ENCODE results near the gene CTSZ.

CTSZ gene

DNA sequence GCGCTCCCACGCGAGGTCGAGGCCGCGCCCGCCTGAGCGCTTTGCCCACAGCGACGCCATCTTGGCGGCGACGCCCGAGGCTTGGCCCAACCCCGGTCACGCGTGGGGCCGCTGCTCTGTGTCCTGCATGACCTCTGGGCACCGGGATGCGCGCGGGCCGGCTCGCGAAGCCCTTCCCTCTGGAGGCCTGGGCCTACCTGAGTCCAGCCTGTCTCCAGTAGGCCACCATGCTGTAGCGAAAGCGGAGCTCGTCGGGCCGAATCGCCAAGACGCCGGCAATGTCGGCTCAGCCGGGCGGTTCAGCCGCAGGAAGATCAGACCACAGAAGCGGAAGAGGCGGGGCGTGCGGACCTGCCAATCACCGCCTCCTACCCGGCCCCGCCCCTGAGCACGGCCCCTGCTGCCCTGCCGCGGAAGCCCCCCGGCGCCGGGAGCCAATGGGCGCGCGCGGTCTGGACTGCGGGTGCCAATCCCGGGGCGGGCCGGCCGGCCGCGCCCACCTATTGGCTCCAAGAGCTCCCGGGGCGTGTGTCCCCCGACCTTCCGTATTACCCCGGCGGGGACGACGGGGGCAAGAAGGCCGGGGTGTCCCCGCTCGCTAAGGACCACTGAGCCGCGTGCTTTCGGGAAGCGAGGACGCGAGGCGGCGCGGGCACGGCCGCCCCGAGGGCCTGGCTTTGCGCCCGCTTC, 25.1 kb upstream of the CTSZ start, which contains the start of gene ATP5F1E:
TSS of gene ATP5F1E (minus strand) at position 313 of the 690 bp plus-strand sequence. CDS start at position 229, 84 bp downstream.
- in situ Hi-C loops (cut with MboI; ENCODE audit: low sequenced_read_pairs): no loop called here

DNA sequence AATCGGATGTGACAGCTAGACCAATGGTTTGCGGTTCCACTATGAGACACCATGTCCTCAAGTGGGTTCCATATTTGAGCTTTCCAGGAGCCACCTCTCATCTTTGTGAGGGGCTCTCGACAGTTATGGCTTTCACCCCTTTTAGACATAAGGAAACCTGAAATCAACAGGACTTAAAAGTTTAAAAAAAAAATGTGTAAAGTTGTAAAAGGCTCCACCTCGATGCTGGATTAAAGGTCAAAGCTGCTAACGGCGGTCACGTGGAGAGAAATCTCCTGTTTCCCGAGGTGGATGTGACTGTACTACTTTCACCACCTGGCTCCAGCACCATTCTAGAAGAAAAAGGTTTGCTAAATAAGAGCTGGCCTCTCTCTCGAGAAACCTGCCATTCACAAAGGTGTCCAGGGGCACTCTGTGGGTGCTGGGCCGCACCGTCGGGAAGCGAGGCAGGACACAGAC, 24.5 kb upstream of the CTSZ start:
- in situ Hi-C loops (cut with MboI; ENCODE audit: low sequenced_read_pairs): no loop called here

DNA sequence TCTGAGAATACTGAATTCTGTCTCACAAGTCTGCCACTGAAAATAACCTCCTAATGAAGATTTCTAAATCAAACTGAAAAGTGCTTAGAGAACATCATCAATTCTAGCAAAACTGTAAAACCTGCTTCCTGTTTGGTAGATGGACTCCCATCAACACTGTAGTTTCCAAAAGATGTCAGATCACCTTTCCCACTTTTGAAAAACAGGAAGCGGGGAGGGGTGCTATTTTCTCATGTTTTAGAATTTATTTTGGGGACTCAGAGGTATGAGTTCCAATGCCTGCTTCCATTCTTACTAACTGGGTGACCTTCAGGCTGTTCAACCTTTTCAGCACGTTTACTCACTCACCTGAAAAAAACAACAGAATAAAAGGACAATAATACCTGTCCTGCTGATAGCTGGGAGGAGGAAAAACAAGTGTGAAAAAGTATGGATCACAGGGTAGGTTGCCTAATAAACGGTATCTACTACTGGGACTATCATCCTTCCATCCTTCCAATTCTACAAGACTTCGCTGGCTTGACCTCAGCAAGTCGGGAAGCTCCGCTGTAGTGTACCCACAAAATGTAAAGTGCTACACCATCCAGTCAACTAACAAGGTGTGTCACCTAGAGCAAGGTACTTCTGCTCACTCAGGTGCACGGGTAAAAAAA, 24.0 kb upstream of the CTSZ start:
- in situ Hi-C loops (cut with MboI; ENCODE audit: low sequenced_read_pairs): no loop called here

DNA sequence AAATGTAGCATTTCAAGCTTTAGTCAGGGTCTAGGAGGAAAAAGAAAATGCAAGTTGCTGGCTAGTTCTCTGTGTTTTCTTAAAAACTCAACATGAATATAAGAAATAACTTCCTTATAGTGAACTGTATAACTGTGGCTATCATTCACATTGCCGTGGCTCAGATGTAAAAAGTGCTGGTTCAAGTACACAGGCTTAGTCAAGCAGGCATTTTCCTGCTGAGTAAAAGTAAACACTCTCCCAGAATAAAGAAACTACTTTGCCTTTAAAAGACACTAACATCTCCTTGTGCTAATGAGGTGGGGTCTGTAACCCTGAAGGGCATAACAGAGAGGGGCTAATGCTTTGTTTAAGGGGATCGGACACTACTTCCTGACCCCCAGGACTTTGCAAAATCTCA, 21.8 kb upstream of the CTSZ start:
- in situ Hi-C loops (cut with MboI; ENCODE audit: low sequenced_read_pairs): no loop called here

DNA sequence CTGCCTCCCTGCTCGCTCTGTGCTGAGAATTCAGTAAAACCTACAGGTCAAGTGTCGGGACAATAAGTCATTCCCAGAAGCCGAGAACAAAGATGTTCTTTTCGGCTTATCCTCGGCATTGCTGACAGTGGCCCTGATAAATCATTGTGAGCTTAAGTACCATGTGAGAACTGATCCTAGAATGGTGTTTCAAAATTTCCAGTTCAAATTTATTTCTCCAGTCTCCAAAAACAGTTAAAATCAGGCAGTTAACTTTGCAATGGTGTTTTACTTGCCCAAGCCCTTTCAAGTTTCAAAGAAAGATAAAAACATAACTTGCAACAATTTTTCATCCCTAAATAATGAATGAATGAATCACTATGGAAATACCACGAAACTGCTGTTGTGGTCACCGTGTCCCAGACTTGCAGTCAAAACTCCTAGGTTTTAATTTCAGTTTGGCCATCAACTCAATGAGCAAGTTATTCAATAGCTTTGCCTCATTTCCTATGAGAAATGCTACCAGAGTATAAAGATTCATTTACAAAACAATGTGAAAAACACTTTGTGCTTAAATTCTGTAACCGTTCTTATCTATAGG, 20.8 kb upstream of the CTSZ start:
- in situ Hi-C loops (cut with MboI; ENCODE audit: low sequenced_read_pairs): no loop called here

DNA sequence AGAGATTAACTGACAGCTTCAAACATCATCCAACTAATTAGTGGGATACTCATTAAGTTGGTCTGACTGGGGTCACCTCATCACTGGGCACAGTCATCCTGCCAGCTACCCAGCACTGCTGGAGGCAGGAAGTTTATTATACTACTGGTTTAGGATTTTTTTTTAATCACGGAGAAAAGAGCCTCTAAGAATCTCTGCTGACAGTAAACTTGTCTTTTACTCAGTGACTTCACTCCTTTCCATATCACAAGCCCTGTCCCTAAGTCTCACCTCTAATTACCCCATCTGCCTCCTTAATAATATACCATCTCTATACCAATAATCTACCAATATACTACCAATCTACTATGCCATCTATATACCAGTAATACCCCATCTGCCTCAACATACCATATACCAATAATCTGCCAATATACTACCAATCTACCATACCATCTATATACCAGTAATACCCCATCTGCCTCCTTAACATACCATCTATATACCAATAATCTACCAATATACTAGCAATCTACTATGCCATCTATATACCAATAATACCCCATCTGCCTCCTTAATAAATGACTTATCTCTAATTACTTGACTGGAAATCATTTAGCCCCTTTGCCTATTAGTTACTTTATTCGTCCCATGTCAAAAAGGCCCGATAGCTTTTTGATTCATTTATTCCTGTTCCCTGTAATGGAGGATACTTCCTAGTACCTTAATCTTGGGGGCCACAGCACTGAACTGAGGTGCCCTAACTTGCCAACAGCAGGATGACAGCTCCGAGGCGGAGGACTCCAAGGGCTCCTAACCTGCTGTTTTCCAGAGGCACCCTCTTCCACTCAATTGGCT, 20.1 kb upstream of the CTSZ start:
- in situ Hi-C loops (cut with MboI; ENCODE audit: low sequenced_read_pairs): no loop called here

DNA sequence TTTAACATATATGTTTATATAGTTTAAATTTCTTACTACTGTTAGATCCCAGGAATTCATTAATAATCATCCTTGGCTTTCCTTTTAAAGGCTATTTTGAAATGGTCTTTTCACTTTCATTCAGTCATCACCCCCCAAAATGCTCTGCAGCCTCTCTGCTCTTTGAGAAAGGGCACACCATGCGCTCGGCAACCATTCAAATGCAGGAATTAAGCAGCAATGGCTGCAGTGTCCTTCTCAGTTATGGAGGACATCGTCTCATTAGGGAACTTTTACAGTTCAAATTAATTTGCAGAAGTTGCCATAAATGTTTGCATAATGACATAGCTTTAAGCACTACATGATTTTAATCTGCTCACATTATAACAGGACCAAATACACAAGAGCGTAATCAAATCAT, 18.5 kb upstream of the CTSZ start:
- in situ Hi-C loops (cut with MboI; ENCODE audit: low sequenced_read_pairs): no loop called here

DNA sequence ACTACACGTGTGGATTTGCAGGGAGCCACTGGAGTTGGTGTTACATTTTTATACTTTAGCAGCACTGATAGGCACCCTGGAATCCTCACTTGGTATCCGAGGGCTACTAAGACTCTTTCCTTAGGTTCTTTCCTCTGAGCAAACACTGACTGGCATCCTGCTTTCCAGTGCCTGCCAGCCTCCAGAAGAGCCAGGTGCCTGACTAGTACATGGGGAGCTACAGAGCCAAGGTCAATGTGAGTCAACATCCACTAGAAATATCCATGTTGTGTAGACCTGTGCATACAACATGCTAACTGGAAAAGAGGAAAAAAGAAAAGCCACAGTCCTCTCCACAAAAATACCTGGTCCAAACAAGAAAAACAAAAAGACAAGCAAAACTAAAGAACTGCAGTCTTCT, 18.0 kb upstream of the CTSZ start:
- in situ Hi-C loops (cut with MboI; ENCODE audit: low sequenced_read_pairs): no loop called here

DNA sequence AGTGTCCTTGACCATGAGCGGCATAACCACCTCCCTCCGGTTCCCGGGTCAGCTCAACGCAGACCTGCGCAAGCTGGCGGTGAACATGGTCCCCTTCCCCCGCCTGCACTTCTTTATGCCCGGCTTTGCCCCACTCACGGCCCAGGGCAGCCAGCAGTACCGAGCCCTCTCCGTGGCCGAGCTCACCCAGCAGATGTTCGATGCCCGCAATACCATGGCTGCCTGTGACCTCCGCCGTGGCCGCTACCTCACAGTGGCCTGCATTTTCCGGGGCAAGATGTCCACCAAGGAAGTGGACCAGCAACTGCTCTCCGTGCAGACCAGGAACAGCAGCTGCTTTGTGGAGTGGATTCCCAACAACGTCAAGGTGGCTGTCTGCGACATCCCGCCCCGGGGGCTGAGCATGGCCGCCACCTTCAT, 17.1 kb upstream of the CTSZ start:
- in situ Hi-C loops (cut with MboI; ENCODE audit: low sequenced_read_pairs): no loop called here

DNA sequence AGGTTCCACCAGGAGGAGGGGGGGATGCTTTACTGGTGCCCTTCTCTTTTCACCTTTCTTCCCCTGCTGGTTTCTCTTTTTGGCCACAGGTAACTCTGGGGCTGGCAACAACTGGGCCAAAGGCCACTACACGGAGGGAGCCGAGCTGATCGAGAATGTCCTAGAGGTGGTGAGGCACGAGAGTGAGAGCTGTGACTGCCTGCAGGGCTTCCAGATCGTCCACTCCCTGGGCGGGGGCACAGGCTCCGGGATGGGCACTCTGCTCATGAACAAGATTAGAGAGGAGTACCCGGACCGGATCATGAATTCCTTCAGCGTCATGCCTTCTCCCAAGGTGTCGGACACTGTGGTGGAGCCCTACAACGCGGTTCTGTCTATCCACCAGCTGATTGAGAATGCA, 16.6 kb upstream of the CTSZ start:
- in situ Hi-C loops (cut with MboI; ENCODE audit: low sequenced_read_pairs): no loop called here

DNA sequence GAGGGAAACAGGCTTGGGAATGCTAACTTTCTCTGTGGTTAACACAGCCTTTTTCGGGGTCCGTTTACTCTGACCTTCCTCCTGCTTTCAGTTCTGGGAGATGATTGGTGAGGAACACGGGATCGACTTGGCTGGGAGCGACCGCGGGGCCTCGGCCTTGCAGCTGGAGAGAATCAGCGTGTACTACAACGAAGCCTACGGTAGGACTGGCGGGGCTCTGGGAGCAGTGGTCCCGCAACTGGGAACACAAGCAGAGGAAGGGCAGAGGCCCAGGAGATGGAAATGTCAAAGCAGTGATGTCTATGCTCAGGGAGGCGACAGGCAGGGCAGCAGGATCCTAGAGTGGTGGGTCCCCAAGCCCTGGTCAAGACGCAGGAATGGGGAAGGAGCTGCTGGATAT, 15.7 kb upstream of the CTSZ start:
- in situ Hi-C loops (cut with MboI; ENCODE audit: low sequenced_read_pairs): no loop called here

DNA sequence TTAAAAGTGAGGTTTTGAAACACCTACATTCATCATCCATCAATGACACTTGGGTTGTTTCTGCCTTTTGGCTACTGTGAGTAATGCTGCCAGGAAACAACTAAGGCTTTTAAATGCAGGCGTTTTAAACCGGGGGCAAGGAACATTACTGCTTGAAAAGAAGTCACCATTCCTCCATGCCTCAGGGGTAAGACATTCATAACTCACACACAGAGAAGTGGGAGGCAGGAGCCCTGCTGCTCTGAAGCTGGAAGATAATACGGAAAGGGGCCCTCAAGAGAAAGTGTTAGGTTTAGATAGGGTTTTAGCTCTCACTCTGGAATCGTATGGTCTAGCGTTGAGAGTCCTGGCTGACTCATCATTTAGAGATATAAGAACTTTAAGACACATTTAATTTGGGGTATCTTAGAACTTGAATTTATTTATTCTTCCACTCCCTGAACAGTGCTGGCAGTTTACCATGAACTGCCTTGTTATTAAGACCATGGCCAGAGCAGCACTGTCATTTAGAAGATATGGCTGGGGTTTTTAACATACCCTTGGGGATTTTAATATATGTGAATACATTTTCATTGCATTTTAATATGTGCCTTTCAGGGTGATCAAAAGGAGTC, 14.0 kb upstream of the CTSZ start:
- in situ Hi-C loops (cut with MboI; ENCODE audit: low sequenced_read_pairs): no loop called here

DNA sequence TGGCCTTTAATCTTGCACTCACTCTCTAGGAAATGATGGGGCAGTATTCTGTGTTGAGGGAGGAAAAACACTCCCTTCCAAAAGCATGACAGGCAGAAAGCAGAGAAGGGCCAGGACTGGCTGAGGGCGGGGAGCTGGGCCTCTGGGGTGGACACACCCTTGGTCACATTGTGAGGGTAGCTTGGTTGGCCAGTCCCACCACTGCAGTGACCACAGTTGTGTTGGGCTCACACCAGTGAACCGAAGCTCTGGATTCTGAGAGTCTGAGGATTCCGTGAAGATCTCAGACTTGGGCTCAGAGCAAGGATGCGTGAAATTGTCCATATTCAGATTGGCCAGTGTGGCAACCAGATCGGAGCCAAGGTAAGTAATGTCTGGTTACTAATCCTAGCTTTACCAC, 12.2 kb upstream of the CTSZ start, which contains the start of gene TUBB1:
TSS of gene TUBB1 (plus strand) at position 213 of the 400 bp plus-strand sequence. CDS start at position 307, 94 bp downstream.
- in situ Hi-C loops (cut with MboI; ENCODE audit: low sequenced_read_pairs): no loop called here

DNA sequence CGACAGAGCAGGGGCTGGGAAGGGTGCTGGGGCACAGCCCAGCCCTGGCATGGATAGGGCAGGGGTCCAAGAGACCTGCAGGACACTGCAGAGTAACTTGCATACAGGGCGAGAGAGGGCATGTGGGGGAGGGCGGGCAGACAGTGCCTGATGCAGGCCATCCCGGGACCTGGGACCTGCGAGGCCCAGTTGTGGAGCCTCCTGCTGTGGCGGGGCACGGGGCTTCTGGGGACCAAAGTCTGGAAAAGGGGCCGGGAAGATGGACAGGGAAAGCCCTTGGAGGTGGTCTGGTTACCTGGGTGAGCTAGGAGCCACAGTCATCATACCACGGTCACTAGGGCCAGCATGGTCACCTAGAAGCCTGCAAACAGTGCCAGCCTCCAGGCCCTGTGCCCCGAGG, 11.8 kb upstream of the CTSZ start:
- in situ Hi-C loops (cut with MboI; ENCODE audit: low sequenced_read_pairs): no loop called here

DNA sequence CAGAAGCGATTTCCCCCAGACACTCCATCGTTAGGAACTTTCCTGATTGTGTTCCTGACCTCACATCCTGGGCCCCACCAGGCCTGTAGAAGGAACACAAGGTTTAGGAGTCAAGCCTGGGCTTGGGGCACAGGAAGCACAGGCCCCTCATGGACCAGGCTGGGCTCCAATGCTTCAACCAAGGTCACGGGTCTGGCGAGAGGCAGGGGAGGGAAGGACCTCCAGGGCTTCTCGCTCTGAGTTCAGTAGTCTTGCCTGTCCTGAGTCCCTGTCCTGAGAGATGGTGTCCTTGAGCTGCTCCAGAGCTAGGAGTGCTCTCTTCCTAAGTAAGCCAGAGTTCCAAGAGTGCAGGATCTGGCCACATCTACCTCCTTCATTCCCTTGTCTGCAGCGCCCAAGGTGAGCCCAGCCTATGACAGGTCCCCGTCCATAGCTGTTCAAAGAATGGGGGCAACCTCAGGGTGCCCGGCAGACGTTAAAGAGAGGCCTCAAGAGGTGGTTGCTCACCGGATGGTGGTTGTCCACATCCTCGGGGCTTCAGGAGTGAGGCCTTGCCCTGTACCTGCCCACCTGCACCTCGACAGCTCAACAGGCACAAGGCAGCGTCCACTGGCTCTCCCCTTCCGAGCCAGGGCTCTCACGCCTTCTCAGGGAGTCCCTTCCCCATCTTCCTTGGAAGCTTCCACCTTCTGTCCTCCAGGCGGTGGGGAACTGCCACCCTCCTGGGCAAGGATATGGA, 10.6 kb upstream of the CTSZ start:
- in situ Hi-C loops (cut with MboI; ENCODE audit: low sequenced_read_pairs): no loop called here

DNA sequence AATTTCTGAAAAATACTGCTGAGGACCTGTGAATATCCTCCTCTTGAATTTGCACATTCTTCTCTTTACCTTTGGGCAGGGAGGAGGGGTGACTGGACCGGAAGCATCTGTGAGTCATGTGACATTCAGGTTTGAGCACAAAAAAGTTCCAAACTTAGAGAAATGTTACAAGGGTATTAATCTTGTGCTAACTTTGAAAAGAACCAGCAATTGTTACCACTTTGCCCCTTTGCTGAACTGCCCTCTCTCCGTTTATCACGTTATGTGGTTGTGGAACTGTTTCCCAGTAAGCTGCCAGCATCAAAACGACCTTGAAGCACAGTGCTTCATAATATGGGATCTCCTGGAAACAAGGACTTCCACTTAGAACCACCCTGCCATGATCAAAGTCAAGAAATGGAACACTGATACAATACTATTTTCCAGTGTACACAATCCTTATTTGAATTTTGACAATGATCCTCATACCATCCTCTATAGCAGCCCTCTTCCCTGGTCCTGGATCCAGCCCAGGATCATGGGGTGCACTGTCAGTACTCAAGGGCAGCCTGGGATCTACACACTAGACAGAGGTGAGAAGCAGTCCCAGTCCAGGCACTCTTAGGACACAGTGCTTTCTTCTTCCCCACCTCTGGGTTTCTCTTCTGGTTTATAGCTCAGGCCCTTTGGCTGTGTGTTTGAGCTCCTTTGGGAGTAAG, 9.9 kb upstream of the CTSZ start:
- in situ Hi-C loops (cut with MboI; ENCODE audit: low sequenced_read_pairs): no loop called here

DNA sequence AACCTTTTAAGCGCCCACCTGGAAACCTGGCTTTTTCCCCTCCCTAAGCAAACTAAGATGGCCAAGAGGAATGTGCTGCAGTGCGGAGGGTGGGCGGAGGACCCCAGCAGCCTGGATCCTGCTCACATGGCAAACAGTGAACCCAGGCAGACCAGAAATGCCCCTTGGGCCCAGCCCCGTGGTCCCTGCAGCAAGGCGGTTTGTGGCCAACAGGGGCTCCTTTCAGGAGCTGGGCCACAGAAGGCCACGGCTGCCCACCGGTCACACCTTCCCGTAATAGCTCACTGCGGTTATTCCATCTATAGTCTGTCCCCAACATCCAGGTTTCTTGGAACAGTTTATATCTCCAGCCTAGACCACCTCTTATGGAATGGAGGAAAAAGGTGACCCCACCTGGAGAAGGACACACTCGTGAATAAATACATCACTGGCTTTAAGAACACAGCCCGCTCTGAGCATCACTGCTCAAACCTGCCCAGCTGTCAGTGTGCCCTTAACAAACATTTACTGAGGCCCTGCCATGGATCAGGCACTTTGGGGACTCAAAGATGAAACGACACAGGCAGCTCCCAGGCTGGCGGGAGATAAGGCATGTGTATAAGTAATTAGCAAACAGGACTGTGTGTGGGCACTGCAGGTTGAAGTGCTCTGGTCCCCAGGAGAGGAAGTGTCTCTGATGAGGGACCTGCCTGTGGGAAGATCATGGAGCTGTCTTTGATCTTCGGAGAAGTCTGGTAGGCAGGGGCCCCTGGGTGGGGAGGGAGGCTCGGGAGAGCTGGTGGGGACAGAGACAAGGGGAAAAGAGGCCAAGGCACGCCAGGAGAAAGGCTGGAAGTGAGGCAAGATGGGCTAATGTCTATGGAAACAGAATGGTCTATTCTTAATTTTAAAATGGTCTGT, 9.0 kb upstream of the CTSZ start:
- in situ Hi-C loops (cut with MboI; ENCODE audit: low sequenced_read_pairs): no loop called here

DNA sequence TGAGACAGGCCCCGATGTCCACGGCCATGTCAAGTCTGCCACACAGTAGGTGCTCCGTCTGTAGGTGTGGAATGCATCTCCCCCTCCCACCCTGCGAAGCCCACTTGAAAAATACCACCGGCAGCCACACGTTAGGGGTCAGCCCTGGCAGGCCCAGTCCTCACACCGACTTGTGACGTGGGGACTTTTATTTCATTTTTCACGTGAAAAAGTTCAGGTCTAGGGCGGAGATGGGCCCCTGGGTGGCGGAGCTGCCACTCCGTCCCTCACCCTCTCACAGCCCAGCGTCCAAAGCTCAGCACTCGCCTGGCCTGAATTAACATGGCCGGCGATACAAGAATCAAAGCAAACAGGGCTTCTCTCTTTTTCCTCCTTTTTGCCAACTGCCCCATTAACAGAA, 8.4 kb upstream of the CTSZ start:
- in situ Hi-C loops (cut with MboI; ENCODE audit: low sequenced_read_pairs): no loop called here

Data from HL-60/S4 (cell line).